ENCODE results near the gene ABCA9. TPM values are rescaled to one million over a fixed set of nuclear protein-coding genes. Genes with fewer than 3 reads are reported as not detected.

The ABCA9 gene, protein sequence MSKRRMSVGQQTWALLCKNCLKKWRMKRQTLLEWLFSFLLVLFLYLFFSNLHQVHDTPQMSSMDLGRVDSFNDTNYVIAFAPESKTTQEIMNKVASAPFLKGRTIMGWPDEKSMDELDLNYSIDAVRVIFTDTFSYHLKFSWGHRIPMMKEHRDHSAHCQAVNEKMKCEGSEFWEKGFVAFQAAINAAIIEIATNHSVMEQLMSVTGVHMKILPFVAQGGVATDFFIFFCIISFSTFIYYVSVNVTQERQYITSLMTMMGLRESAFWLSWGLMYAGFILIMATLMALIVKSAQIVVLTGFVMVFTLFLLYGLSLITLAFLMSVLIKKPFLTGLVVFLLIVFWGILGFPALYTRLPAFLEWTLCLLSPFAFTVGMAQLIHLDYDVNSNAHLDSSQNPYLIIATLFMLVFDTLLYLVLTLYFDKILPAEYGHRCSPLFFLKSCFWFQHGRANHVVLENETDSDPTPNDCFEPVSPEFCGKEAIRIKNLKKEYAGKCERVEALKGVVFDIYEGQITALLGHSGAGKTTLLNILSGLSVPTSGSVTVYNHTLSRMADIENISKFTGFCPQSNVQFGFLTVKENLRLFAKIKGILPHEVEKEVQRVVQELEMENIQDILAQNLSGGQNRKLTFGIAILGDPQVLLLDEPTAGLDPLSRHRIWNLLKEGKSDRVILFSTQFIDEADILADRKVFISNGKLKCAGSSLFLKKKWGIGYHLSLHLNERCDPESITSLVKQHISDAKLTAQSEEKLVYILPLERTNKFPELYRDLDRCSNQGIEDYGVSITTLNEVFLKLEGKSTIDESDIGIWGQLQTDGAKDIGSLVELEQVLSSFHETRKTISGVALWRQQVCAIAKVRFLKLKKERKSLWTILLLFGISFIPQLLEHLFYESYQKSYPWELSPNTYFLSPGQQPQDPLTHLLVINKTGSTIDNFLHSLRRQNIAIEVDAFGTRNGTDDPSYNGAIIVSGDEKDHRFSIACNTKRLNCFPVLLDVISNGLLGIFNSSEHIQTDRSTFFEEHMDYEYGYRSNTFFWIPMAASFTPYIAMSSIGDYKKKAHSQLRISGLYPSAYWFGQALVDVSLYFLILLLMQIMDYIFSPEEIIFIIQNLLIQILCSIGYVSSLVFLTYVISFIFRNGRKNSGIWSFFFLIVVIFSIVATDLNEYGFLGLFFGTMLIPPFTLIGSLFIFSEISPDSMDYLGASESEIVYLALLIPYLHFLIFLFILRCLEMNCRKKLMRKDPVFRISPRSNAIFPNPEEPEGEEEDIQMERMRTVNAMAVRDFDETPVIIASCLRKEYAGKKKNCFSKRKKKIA (N-terminal part only)
- 0.20 TPM for polyA plus RNA-seq (2013)

DNA sequence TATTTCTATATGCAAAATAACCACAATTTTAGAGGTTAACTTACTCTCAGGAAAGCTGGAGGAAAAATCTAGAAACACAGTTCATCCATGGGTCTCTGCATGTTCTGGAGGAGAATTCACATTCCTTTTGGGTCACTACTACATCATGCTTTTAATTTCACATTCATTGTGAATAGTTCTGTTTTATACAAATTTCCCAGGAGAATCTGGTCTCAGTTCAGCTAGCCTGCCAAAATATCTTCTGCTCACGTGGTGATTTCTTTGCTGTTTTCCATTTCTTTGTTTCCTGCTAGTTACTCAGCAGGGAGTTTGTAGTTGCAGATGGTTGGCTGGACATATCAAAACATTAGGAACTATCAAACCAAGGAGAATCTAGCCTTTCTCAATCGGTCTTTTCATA is at the start of gene ABCA9:
Gene ABCA9 (minus strand): TSS at position 106 of the 400 bp plus-strand sequence. CDS start 9,801 bp downstream, outside the sequence.
- Histone ChIP-seq H3K36me3 (ENCODE audit: control insufficient read depth in 4 of 4, insufficient read depth in 4 of 4, low read length in 3 of 4) (no peaks in the 10 kb centered on the region), H3K4me3 (ENCODE audit: control insufficient read depth in 1 of 7, extremely low read depth in 1 of 7, insufficient read depth in 4 of 7, low read depth in 2 of 7, low read length in 6 of 7) (no peak within 1 kb of the TSS), H3K4me1 (ENCODE audit: control extremely low read depth in 1 of 4, control insufficient read depth in 4 of 4, insufficient read depth in 4 of 4, low read length in 3 of 4) (peaks cover 0 to 23% (median 7%) of the 10 kb centered on the region in 4 experiments), H3K9me3 (ENCODE audit: control extremely low read depth in 1 of 5, control insufficient read depth in 4 of 5, insufficient read depth in 2 of 5, low read depth in 1 of 5, low read length in 4 of 5) (peaks cover 0 to 13% (median 3%) of the 10 kb centered on the region in 5 experiments), H3K27ac (ENCODE audit: insufficient read depth in 1 of 2, low read depth in 1 of 2, low read length in 2 of 2, poor library complexity in 1 of 2, severe bottlenecking in 2 of 2) (no peak within 1 kb of the TSS), H3K27me3 (replicated peaks in 2 of 5; ENCODE audit: control insufficient read depth in 4 of 5, insufficient read depth in 5 of 5, low read length in 4 of 5) (no peaks in the 10 kb centered on the region)
- WGBS (ENCODE audit: insufficient coverage): no CpG with 5 or more reads among the region's 2 CpGs
- ChIA-PET CTCF (interaction anchor here (0.6 kb wide), 1 partner anchor 17 kb away, joined by 3 read pairs; no protein-coding TSS in a partner anchor), POLR2A (no interaction called here)
- DNase-seq: no peak

DNA sequence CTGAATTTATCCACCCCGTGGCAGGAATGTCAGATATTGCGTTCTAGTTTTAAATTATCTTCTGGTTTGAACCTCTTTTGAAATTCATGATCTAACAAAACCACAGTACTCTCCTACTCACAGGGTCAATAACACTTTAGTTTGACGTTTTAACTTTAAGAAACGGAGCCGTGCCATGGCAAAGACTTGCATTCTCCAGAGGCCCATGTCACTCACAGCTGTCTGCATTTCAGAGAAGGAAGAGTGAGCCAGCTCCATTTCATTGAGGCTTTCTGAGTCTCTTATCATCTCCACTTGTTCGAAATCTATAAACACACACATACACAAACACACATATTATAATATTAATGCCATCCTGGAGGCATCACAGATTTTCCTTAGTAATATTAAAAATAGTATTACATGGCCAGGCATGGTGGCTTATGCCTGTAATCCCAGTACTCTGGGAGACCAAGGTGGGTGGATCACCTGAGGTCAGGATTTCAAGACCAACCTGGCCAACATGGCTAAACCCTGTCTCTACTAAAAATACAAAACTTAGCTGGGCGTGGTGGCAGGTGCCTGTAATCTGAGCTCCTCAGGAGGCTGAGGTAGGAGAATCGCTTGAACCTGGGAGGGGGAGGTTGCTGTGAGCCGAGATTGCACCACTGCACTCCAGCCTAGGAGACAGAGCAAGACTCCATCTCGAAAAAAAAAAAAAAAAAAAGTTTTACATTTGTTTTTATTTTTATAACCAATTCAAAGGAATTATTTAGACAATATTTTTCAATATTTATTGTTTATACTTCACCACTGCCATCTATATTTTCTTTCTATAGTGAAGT is 45.4 kb upstream of the ABCA9 start:
- no peak for DNase-seq
- no peaks in the 10 kb centered on the region for H3K9me3 ChIP-seq (ENCODE audit: control extremely low read depth in 1 of 5, control insufficient read depth in 4 of 5, insufficient read depth in 2 of 5, low read depth in 1 of 5, low read length in 4 of 5)
- no peaks in the 10 kb centered on the region for H3K27me3 ChIP-seq (replicated peaks in 2 of 5; ENCODE audit: control insufficient read depth in 4 of 5, insufficient read depth in 5 of 5, low read length in 4 of 5)
- 100% methylated on average over 4 of the region's 10 CpGs for WGBS (ENCODE audit: insufficient coverage)
- CTCF ChIA-PET: no interaction called here
- H3K4me1 ChIP-seq (ENCODE audit: control extremely low read depth in 1 of 4, control insufficient read depth in 4 of 4, insufficient read depth in 4 of 4, low read length in 3 of 4): no peaks in the 10 kb centered on the region
- no peaks in the 10 kb centered on the region for H3K36me3 ChIP-seq (ENCODE audit: control insufficient read depth in 4 of 4, insufficient read depth in 4 of 4, low read length in 3 of 4)
- H3K4me3 ChIP-seq (ENCODE audit: control insufficient read depth in 1 of 7, extremely low read depth in 1 of 7, insufficient read depth in 4 of 7, low read depth in 2 of 7, low read length in 6 of 7): no peak overlapping the region
- POLR2A ChIA-PET: no interaction called here
- no peak overlapping the region for H3K27ac ChIP-seq (ENCODE audit: insufficient read depth in 1 of 2, low read depth in 1 of 2, low read length in 2 of 2, poor library complexity in 1 of 2, severe bottlenecking in 2 of 2)

DNA sequence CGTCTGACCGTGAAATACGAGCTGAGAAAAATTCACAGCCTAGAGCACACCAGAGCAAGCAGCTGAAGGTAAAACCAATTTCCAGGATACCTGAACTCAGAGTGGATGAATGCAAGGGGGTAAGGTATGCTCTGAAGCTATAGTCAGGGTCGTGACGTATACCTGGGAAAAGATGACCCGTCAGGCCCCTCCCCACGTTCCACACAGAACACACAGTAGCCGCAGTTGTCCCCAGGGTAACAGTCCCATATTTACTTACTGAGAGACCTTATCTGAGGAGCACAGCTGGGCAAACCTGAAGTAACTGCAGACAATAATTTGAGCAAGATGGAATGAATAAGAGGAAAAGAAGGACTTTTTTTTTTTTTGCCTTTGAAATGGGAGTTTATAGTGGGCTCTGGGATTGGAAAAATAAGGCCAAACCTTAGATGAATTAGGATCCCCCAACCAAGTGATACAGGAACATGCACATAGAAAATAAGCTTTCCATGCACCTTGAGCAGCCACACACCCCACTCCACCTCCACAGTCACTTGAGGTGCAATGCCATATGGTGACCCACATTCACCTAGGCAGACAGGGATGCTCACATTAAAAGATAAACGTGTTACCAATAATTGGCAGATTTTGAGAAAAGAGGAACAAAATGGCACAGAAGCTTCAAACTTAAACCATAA is 43.0 kb upstream of the ABCA9 start:
- ChIA-PET POLR2A (no interaction called here), CTCF (interaction anchor here (1.6 kb wide), 1 partner anchor 13 kb away, joined by 3 read pairs; no protein-coding TSS in a partner anchor)
- peak in 1 of 3 donors; percentile 23 for DNase-seq
- Histone ChIP-seq H3K36me3 (ENCODE audit: control insufficient read depth in 4 of 4, insufficient read depth in 4 of 4, low read length in 3 of 4) (no peaks in the 10 kb centered on the region), H3K4me3 (ENCODE audit: control insufficient read depth in 1 of 7, extremely low read depth in 1 of 7, insufficient read depth in 4 of 7, low read depth in 2 of 7, low read length in 6 of 7) (no peak overlapping the region), H3K27ac (ENCODE audit: insufficient read depth in 1 of 2, low read depth in 1 of 2, low read length in 2 of 2, poor library complexity in 1 of 2, severe bottlenecking in 2 of 2) (peak overlapping the region in 1 of 2 experiments; percentile 63), H3K9me3 (ENCODE audit: control extremely low read depth in 1 of 5, control insufficient read depth in 4 of 5, insufficient read depth in 2 of 5, low read depth in 1 of 5, low read length in 4 of 5) (no peaks in the 10 kb centered on the region), H3K4me1 (ENCODE audit: control extremely low read depth in 1 of 4, control insufficient read depth in 4 of 4, insufficient read depth in 4 of 4, low read length in 3 of 4) (no peaks in the 10 kb centered on the region), H3K27me3 (replicated peaks in 2 of 5; ENCODE audit: control insufficient read depth in 4 of 5, insufficient read depth in 5 of 5, low read length in 4 of 5) (no peaks in the 10 kb centered on the region)
- 96% methylated on average over 7 of the region's 9 CpGs for WGBS (ENCODE audit: insufficient coverage)

DNA sequence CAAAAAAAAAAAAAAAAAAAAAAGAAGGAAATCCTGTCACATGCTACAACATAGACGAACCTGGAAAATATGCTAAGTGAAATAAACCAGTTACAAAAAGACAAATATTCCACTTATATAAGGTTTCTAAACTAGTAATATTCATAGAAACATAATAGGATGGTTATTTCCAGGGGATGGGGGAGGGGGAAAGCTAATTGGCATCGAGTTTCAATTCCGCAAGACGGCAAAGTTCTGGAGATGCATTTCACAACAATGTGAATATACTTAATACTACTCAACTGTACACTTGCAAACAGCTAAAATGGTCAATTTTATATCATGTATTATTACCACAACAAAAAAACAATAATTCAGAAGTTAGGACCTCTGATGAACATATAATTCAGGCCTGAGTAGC is 37.9 kb upstream of the ABCA9 start:
- Histone ChIP-seq H3K27ac (ENCODE audit: insufficient read depth in 1 of 2, low read depth in 1 of 2, low read length in 2 of 2, poor library complexity in 1 of 2, severe bottlenecking in 2 of 2) (no peak overlapping the region), H3K36me3 (ENCODE audit: control insufficient read depth in 4 of 4, insufficient read depth in 4 of 4, low read length in 3 of 4) (no peaks in the 10 kb centered on the region), H3K4me1 (ENCODE audit: control extremely low read depth in 1 of 4, control insufficient read depth in 4 of 4, insufficient read depth in 4 of 4, low read length in 3 of 4) (peaks cover 6 to 13% (median 8%) of the 10 kb centered on the region in 4 experiments), H3K27me3 (replicated peaks in 2 of 5; ENCODE audit: control insufficient read depth in 4 of 5, insufficient read depth in 5 of 5, low read length in 4 of 5) (no peaks in the 10 kb centered on the region), H3K9me3 (ENCODE audit: control extremely low read depth in 1 of 5, control insufficient read depth in 4 of 5, insufficient read depth in 2 of 5, low read depth in 1 of 5, low read length in 4 of 5) (no peaks in the 10 kb centered on the region), H3K4me3 (ENCODE audit: control insufficient read depth in 1 of 7, extremely low read depth in 1 of 7, insufficient read depth in 4 of 7, low read depth in 2 of 7, low read length in 6 of 7) (no peak overlapping the region)
- WGBS (ENCODE audit: insufficient coverage): no CpG with 5 or more reads among the region's 4 CpGs
- DNase-seq: no peak
- ChIA-PET POLR2A (no interaction called here), CTCF (no interaction called here)

DNA sequence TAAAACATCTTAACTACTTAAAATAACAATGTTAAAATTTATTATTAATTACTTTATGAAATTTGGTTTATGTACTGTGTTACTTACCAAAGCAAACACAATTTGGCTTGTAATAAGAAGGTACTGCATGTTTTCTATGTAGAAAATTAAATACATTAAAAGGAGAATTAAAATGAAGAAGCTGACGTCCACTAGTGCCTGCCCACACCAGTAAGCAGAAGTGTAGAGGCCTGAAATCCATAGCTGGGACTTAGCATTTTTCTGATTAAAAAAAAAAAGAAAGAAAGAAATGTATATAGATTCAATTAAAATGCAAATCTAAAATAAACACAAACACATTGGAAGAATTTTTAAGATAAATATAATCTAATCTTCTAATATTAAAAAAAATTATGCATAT is 35.8 kb upstream of the ABCA9 start:
- no CpG with 5 or more reads among the region's 1 CpG for WGBS (ENCODE audit: insufficient coverage)
- Histone ChIP-seq H3K36me3 (ENCODE audit: control insufficient read depth in 4 of 4, insufficient read depth in 4 of 4, low read length in 3 of 4) (no peaks in the 10 kb centered on the region), H3K4me3 (ENCODE audit: control insufficient read depth in 1 of 7, extremely low read depth in 1 of 7, insufficient read depth in 4 of 7, low read depth in 2 of 7, low read length in 6 of 7) (no peak overlapping the region), H3K27me3 (replicated peaks in 2 of 5; ENCODE audit: control insufficient read depth in 4 of 5, insufficient read depth in 5 of 5, low read length in 4 of 5) (no peaks in the 10 kb centered on the region), H3K27ac (ENCODE audit: insufficient read depth in 1 of 2, low read depth in 1 of 2, low read length in 2 of 2, poor library complexity in 1 of 2, severe bottlenecking in 2 of 2) (no peak overlapping the region), H3K4me1 (ENCODE audit: control extremely low read depth in 1 of 4, control insufficient read depth in 4 of 4, insufficient read depth in 4 of 4, low read length in 3 of 4) (peaks cover 17 to 28% (median 20%) of the 10 kb centered on the region in 4 experiments), H3K9me3 (ENCODE audit: control extremely low read depth in 1 of 5, control insufficient read depth in 4 of 5, insufficient read depth in 2 of 5, low read depth in 1 of 5, low read length in 4 of 5) (no peaks in the 10 kb centered on the region)
- POLR2A ChIA-PET: no interaction called here
- no peak for DNase-seq
- CTCF ChIA-PET: no interaction called here

DNA sequence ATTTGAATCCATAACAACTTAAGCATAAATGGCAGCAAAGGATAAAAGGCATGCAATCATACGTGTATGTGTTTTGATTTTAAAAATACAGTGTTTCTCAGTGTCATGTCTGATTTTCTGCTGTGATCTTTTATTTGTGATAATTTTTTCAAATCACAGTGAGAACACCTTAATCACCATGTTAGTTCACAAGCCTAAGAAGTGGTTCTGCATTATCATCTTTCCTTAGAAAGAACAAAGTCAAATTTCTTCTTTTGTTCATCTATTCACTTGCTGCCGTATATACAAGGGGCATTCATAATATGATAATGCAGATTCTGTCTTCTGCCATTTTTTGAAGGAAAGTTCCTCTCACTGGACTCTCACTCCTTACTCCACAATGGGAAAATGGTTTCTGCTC is 33.3 kb upstream of the ABCA9 start:
- H3K4me1 ChIP-seq (ENCODE audit: control extremely low read depth in 1 of 4, control insufficient read depth in 4 of 4, insufficient read depth in 4 of 4, low read length in 3 of 4): peaks cover 17 to 28% (median 20%) of the 10 kb centered on the region in 4 experiments
- H3K27me3 ChIP-seq (replicated peaks in 2 of 5; ENCODE audit: control insufficient read depth in 4 of 5, insufficient read depth in 5 of 5, low read length in 4 of 5): no peaks in the 10 kb centered on the region
- 100% methylated on average over 1 of the region's 2 CpGs for WGBS (ENCODE audit: insufficient coverage)
- peak overlapping the region in 1 of 2 experiments; percentile 81 for H3K27ac ChIP-seq (ENCODE audit: insufficient read depth in 1 of 2, low read depth in 1 of 2, low read length in 2 of 2, poor library complexity in 1 of 2, severe bottlenecking in 2 of 2)
- ChIA-PET CTCF (interaction anchor here (1.3 kb wide), 1 partner anchor 9 kb away, joined by 4 read pairs; no protein-coding TSS in a partner anchor), POLR2A (no interaction called here)
- H3K4me3 ChIP-seq (ENCODE audit: control insufficient read depth in 1 of 7, extremely low read depth in 1 of 7, insufficient read depth in 4 of 7, low read depth in 2 of 7, low read length in 6 of 7): peak overlapping the region in 1 of 7 experiments; percentile 4
- no peak for DNase-seq
- no peaks in the 10 kb centered on the region for H3K9me3 ChIP-seq (ENCODE audit: control extremely low read depth in 1 of 5, control insufficient read depth in 4 of 5, insufficient read depth in 2 of 5, low read depth in 1 of 5, low read length in 4 of 5)
- H3K36me3 ChIP-seq (ENCODE audit: control insufficient read depth in 4 of 4, insufficient read depth in 4 of 4, low read length in 3 of 4): no peaks in the 10 kb centered on the region
